NOMO-1 treated with DMSO at 0.1 percent for 48 hours (cell line): Measurements from ENCODE around the gene GOLGA8A.
"Not testable (repeated sequence)": the region's sequence is repeated elsewhere in the genome, so short reads cannot be mapped to it uniquely, and the experiment has no call there.

ENCODE experiments used
- DNase-seq: peaks from one replicate; lab custom pipeline; 2025; ENCODE audit not compliant: unreplicated experiment; lab: John Stamatoyannopoulos, UW

GOLGA8A gene

DNA sequence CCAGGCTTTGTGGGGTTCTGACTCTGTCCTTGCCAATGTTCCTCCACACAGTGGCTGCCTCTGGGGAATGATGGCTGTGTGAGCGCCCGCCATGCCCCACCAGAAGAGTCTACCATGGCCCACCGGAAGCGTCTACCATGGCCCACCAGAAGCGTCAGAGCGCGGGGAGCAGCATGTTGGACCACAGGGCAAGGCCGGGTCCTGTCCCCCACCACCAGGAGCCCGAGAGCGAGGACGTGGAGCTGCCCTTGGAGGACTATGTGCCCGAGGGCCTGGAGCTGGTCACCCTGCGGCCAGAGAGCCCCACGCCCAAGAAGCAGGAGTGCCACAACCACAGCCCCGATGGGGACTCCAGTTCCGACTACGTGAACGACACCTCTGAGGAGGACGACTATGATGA is 28.1 kb downstream of the GOLGA8A start:
- DNase-seq: not testable (repeated sequence)

DNA sequence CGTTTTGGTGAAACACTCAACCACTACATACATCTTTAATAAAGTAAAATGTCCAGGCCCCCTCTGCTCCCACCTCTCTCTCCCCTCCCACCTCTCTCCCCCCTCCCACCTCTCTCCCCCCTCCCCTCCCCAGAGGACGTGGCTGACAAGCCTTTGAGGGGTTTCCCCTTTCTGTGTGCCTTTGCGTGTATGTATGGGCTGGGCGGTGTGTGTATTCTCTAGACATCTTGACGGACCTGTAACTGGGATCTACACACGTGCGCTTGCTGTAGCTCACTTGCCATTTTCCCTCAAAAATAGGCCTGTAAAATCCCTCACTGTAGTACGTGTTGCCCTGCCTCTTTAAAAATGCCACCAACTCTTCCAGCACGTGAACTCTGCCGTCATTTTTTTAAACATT is 28.6 kb downstream of the GOLGA8A start:
- not testable (repeated sequence) for DNase-seq

DNA sequence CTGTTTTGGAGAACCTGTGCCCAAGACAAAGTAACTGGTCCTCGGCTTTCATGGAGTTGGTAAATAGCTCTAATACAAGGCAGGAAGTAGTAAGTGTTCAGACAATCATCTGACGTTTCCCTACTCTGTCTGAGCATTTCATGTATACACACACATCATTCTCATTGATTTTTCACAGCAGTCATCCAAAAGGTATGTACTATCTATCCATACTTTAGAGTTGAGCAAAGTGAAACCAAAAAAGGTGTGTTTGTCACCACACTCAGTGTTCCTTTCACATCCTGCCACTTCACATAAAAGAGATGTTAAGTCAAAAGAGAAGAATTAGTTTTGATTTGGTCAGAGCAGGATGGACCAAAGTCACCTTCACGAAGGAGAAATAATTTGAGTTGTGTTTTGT is 33.7 kb downstream of the GOLGA8A start:
- not testable (repeated sequence) for DNase-seq

DNA sequence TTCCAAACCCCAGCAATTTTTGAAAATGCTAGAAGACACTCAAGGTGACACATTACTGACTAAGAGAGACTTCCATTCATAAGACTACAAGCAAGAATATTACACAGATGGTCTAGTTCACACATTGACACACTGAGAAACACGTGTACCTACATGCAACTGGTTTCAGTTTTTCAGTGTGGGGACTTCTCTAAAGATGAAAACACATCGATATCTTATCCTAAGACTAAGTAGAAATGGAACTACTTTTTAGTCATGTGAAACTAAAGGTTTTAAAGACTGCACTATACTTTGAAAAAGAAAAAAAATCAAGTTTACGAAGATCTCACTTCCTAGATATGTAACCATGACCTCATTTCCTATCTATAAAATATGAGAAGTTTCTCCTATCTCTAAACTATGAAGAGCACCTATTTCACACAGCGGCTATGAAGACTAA is 34.4 kb downstream of the GOLGA8A start:
- not testable (repeated sequence) for DNase-seq

DNA sequence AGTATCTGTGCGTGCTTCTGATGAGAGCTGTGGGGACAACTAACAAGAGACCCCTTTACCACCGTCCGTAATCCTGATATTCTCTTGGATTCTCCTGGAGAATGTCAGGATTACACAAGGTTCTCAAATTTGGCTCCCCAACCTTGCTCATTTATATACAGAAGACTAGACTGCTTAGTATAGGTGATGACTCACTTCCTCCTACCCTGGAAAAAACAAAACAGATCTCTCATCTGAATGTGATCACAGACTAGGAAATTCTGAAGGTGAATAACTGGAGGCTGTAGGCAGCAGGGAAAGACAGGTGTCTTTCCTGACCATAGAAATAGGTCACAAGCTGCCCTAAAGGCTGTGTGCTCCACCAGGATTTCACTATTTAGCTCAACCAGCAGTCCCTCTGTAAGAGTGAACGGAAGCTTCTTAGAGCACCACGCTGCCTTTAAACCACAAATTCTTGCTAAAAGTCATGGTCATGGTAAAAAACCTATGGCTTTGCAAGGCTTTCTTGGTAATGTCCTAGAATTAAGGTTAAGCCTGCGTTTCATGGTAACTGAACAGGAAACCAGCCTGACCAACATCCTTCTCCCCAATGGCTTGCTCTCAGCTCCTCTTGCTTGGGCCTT is 39.9 kb downstream of the GOLGA8A start:
- DNase-seq: not testable (repeated sequence)

DNA sequence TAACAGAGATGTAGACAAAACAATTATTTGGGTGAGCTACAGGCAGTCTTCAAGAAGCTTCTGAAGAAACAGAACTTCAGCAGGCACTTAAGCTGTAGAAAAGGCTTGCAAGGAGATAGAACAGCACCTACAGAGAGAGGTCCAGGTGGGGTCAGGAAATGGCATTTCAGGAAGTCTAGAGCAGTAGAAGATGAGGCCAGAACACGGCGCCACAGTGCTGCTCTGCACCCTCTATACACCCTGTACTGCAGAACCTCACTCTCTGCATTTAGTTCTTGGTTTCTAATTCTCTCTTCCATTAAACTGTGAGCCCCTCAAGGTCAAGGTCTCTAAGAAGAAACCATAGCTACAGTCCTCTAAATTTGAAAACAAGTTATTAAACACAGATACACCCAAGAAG is 44.6 kb downstream of the GOLGA8A start:
- not testable (repeated sequence) for DNase-seq

DNA sequence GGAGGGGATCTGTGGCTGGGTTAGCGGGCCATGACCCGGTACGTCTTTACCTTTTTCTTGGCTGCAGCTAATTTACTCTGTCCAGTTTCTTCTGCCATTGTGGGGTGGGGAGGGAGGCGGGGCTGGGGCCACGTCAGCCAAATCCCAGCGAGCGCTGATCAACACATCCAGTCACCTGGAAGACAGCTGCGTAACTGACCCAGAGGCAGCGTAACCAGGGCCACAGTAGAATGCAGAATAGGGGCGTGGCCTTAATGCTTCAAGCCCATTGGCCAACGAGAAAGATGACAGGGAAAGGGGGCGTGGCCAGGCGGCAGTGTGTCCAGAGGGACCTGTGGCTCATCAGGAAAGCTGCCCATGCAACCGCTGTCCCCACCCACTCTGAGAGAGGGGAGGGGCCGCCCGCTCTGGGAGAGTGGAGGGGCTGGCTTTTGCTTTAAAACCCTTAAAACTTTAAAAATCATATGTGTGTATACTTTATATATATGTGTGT is 48.0 kb downstream of the GOLGA8A start:
- not testable (repeated sequence) for DNase-seq
